ENCODE data around the gene GPD1L. TPM values are rescaled to one million over a fixed set of nuclear protein-coding genes. Genes with fewer than 3 reads are reported as not detected.

The GPD1L gene
- total and polyA plus RNA-seq, 8 donors: 16.5 to 79.0 (median 34.7) TPM

GRCh38 chr3:32202496-32202895, 96.1 kb downstream of the GPD1L start:
- no peak for TF ChIP-seq POLR2AphosphoS5 (IDR thresholded peaks at IDR 0.05)
- no peak for TF ChIP-seq POLR2A (IDR thresholded peaks at IDR 0.05)
- no peak for TF ChIP-seq CTCF (IDR thresholded peaks at IDR 0.05)
- Histone ChIP-seq H3K36me3 (no peaks in the 10 kb centered on the region), H3K27me3 (no peaks in the 10 kb centered on the region), H3K4me3 (no peak overlapping the region), H3K4me1 (peaks cover 0 to 3% (median 0%) of the 10 kb centered on the region in 4 donors), H3K27ac (peak overlapping the region in 1 of 5 donors; percentile 56), H3K9me3 (no peaks in the 10 kb centered on the region)
- DNase-seq: no peak
- WGBS, 5 donors: 87 to 93% (median 91%) methylated on average over 1 of the region's 1 CpG
- intact Hi-C loops (cut with DNase I; ENCODE audit: low total_unique reads): no loop called here

- intact Hi-C loops (cut with DNase I; ENCODE audit: low total_unique reads): no loop called here
- no peaks in the 10 kb centered on the region for H3K9me3 ChIP-seq
- DNase-seq: no peak
- no peak overlapping the region for H3K27ac ChIP-seq
- no peaks in the 10 kb centered on the region for H3K27me3 ChIP-seq
- H3K4me3 ChIP-seq: no peak overlapping the region
- TF ChIP-seq POLR2AphosphoS5 (IDR thresholded peaks at IDR 0.05): no peak
- TF ChIP-seq POLR2A (IDR thresholded peaks at IDR 0.05): no peak
- no peak for TF ChIP-seq CTCF (IDR thresholded peaks at IDR 0.05)
- TF ChIP-seq EP300 (IDR thresholded peaks at IDR 0.05): no peak
- H3K4me1 ChIP-seq: peaks cover 0 to 3% (median 0%) of the 10 kb centered on the region in 4 donors
- H3K36me3 ChIP-seq: no peaks in the 10 kb centered on the region
These were observed 97.4 kb downstream of the GPD1L start for GRCh38 chr3:32203854-32204253.

- H3K36me3 ChIP-seq: no peaks in the 10 kb centered on the region
- no peaks in the 10 kb centered on the region for H3K27me3 ChIP-seq
- intact Hi-C loops (cut with DNase I; ENCODE audit: low total_unique reads): no loop called here
These were observed 102.0 kb downstream of the GPD1L start for GRCh38 chr3:32208447-32208846.

GRCh38 chr3:32215185-32215584, 108.8 kb downstream of the GPD1L start:
- no peak for TF ChIP-seq POLR2AphosphoS5 (IDR thresholded peaks at IDR 0.05)
- no peak for TF ChIP-seq CTCF (IDR thresholded peaks at IDR 0.05)
- no peak for TF ChIP-seq EP300 (IDR thresholded peaks at IDR 0.05)
- TF ChIP-seq POLR2A (IDR thresholded peaks at IDR 0.05): no peak
- no peaks in the 10 kb centered on the region for H3K36me3 ChIP-seq
- H3K27me3 ChIP-seq: no peaks in the 10 kb centered on the region
- H3K9me3 ChIP-seq: peaks cover 0 to 13% (median 7%) of the 10 kb centered on the region in 4 donors
- H3K4me1 ChIP-seq: peaks cover 6 to 17% (median 11%) of the 10 kb centered on the region in 4 donors
- intact Hi-C loops (cut with DNase I; ENCODE audit: low total_unique reads): no loop called here
- no peak overlapping the region for H3K27ac ChIP-seq
- 63 to 76% (median 69%) methylated on average over 2 of the region's 2 CpGs for WGBS, 5 donors
- no peak for DNase-seq
- no peak overlapping the region for H3K4me3 ChIP-seq

More at GRCh38 chr3:32208447-32208846, 102.0 kb downstream of the GPD1L start:
- WGBS, 5 donors: 83 to 95% (median 87%) methylated on average over 4 of the region's 4 CpGs
- DNase-seq: no peak
- H3K4me1 ChIP-seq: no peaks in the 10 kb centered on the region
- H3K4me3 ChIP-seq: no peak overlapping the region
- no peaks in the 10 kb centered on the region for H3K9me3 ChIP-seq
- no peak overlapping the region for H3K27ac ChIP-seq
- TF ChIP-seq EP300 (IDR thresholded peaks at IDR 0.05) (no peak), CTCF (IDR thresholded peaks at IDR 0.05) (no peak), POLR2A (IDR thresholded peaks at IDR 0.05) (no peak), POLR2AphosphoS5 (IDR thresholded peaks at IDR 0.05) (no peak)
